ENCODE results near the gene IGFBP4.

IGFBP4 gene

DNA sequence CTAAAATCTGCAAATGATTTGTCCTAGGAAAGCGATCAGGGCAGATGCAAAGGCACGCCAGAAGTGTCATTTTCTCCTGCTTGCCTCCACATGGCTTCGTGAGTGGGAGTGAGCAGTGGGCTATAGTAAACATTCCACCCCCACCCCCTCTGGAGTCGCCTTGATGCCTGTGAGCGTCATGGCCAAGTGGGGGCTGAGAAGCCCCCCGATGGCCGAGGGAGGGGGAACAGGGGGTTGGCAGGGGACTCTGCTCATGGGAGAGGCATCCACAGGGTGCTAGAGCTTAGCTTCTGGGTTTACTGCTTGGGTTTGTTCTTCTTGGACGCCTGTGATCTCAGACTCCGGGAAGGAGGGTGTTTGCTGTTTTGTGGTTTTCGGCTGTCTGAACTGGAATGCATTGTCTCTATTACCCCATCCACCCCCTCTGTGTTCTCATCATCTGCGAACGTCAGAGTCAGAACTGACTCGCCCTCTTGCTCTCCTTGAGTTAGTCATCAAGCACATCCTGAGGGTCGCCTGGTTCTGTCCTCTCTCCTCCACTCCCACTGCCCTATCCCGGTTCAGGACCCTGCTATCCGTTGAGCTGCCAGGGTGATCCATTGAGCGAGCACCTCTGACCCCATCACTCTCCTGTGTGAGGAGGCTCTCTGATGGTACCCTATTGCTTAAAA, 42.7 kb downstream of the IGFBP4 start:
- in situ Hi-C loops (cut with HindIII; ENCODE audit: low sequenced_read_pairs) = no loop called here

DNA sequence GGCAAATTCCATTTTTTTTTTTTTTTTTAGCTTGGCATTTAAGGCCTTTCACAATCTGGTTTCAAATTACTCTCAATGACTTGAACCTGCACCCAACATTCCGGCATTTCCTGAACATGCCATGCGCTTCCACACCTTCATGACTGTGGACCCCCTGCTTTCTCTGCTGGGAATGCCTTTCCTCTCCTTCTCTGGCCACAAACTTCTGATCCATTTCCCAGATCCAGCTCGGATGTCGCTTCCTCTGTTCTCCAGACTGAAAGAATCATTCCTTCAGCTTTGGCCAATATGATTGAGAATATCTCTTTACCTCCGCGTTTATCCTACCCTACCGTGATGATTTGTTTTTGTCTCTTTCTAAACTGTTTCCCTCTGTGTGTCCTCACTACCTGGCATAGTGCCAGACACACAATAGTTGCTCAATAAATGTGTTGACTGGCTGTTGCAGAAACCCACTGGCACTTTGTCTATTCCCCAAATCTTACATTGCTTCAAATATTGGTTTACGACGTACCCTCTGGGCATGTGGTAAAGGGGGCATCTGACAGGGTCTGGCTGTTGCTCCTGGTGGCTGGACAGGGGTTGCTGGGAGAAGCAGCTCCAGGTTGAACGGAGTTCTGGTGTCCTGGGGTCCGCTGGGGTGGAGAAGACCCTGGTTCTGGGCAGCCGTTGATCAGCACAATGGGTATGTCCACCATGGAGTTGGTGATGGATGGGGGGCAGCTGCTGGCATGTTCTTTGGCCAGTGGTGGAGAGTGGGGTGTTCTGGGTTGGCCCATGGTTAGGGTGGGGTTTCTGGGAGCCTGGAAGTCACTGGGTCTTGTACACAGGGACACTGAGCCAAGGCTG, 43.5 kb downstream of the IGFBP4 start:
- in situ Hi-C loops (cut with HindIII; ENCODE audit: low sequenced_read_pairs) = no loop called here

DNA sequence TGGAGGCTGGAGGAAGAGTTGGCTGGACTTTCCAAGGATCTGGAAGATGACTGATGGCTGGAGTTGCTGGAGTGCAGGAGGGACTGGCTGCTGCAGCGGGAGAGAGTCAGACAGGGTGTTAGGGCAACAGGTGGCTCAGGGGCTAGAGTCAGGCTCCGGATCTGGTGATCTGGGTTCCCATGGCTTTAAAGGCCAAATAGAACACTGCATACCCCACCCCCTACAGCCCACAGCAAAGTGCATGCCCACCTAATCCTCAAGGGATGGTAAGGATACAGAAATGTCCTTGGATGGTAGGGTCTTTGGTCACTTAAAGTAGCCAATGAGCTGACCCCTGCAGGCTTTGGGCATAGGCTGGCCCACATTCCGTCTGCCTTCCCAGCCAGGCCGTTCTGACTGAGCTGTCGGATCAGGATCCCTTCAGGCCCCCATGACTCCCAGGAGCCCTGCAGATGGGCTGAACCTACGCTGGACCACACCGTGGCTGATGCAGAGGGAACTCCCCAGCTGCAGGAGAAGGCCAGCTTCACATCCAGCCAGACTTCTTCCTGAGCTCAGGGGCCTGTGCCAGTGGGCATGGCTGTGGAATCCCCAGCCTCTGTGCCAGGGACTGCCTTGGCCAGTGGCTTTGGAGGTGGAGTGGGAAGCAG, 44.2 kb downstream of the IGFBP4 start:
- in situ Hi-C loops (cut with HindIII; ENCODE audit: low sequenced_read_pairs) = no loop called here

DNA sequence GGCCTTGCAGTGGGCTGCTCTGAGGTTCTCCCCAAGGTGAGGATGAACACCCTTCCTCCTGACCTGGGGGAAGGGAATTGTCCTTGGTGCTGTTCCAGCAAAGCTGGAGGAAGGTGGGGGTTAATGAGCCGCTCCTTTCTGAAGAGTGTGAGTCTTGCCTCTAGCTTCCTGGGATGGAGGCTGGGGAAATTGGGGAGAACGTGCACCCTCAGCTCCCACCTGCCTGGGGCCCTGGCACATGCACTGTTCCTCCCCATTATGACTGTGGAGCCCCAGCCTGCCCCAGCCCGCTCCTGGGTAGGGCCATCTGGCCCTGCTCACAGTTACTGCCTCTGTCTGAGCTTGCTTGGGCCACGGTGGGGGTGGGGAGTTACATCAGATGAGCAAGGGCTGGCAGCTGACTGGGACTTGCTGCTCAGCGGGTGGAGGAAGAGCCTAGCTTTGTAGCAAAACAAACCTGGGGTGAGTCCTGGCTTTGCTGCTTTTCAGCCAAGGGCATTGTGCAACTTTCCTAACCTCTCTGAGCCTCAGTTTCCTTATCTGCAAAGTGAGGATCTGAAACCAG, 47.1 kb downstream of the IGFBP4 start:
- in situ Hi-C loops (cut with HindIII; ENCODE audit: low sequenced_read_pairs) = no loop called here

DNA sequence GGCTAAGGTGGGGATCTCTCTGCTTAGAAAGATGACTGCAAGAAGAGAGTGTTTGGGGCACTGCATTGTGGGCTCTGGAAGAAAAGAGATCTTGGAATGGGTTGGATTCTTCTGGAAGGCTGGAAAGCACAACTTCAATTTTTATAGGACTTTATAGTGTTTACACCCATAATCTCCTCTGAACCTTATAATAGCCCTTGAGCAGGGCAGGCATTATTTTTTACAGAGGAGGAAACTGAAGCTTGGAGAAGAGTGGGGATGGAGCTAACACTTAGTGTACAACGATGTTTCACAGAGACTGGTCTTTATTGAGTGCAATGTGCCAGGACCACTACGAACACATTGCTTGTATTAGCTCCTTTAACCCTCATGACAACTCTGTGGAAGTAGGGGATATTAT, 47.7 kb downstream of the IGFBP4 start:
- in situ Hi-C loops (cut with HindIII; ENCODE audit: low sequenced_read_pairs) = no loop called here

DNA sequence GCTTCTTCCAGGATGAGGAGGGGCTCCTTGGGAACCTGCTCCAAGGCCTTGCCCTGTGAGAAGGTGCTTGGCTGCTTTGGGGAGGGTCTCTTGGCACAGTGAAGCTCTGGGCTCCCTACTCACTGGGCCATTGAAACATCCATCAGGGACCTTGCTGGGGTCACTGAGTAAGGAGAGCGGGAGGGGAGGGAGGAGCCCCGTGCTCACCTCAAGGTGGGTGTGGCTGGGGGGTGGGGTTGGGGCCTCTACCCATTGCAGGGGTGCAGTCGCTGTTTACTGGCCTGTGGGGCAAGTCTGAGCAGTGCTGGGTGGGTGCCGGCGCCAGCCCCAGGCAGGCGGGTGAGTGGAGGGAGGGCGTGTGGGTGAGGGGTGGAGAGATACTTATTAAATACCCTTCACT, 48.2 kb downstream of the IGFBP4 start:
- in situ Hi-C loops (cut with HindIII; ENCODE audit: low sequenced_read_pairs) = no loop called here

DNA sequence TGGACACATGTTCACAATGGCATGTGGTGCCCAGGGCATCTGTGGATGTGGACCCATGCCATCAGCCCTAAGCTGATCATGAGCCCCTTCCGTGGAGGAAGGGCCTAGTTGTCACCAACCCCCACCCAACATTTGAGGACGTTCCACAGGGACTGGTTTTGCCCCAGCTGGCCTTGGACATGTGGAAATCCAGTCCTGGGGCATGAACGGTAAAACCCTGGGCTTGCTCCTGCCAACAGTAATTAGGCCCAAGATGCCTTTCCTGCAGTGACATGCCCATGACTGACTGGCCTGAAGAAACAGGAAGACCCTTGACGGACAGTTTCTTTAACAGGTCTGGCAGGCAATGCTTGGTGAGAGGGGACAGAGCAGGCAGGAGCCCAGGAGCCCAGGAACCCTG, 50.4 kb downstream of the IGFBP4 start:
- in situ Hi-C loops (cut with HindIII; ENCODE audit: low sequenced_read_pairs) = no loop called here

DNA sequence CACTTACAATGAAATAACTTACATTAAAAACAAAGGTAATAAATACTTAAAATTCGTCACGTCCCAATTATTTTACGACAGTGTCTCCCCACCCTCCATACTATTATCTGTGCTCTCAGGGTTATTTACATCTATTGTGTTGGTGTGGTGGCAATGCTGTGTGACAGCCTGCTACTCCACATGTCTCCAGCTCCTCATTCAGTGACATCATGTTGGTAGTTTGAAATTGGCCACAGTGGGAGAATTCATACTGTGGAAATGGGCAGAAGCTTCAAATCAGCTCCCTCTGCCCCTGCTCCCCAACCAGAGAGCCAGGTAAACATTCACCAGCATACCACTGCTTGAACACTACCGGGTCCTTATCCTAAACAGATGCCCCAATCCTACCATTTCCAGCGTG, 51.9 kb downstream of the IGFBP4 start:
- in situ Hi-C loops (cut with HindIII; ENCODE audit: low sequenced_read_pairs) = no loop called here

DNA sequence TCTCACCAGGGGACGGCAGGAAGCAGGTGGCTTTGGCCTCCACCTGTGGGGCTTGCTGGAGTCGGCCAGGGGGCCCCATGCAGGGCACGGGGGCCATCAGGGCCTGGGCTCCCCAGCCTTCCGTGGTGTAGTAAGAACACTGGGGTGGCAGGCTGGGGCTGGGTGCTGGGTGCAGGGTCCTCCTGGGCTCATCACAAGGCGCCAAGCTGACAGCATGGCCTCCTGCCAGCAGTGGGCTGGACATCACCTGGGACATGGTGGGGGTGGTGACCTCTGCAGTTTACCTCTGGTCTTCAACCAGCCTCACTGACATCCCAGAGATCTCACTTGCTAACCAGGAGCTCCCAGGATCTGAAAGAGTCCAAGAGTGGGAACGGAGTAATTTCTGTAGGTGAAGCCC, 52.9 kb downstream of the IGFBP4 start:
- in situ Hi-C loops (cut with HindIII; ENCODE audit: low sequenced_read_pairs) = no loop called here

DNA sequence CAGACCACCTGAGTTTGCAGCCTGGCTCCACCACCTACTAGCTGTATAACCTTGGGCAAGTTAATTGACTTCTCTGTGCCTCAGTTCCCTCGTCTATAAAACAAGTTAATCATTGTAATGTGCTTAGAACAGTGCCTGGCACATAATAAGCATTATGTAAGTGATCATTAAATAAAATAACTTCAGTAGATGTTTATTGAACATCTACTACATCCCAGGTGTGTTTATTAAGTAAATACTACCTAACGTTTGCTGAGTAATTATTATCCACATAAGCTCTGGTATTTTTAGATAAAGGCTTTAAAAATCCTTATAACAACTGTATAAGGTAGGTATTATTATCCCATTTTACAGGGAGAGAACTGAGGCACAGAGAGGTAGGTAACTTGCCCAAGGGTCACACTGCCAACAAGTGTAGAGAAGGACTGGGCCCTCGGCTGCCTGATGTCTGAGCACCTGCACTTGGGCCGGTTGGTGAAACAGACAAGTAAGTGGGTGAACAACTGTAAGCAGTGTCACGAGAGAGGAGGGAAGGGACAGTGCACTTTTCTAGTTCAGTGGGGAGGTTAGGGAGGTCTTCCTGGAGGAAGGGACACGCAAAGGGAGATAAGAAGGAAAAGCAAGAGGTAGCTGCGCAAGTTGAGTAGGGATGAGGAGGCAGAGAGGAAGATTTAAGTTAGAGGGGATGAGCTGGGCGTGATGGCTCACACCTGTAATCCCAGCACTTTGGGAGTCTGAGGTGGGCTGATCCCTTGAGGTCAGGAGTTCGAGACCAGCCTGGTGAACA, 53.6 kb downstream of the IGFBP4 start:
- in situ Hi-C loops (cut with HindIII; ENCODE audit: low sequenced_read_pairs) = no loop called here

DNA sequence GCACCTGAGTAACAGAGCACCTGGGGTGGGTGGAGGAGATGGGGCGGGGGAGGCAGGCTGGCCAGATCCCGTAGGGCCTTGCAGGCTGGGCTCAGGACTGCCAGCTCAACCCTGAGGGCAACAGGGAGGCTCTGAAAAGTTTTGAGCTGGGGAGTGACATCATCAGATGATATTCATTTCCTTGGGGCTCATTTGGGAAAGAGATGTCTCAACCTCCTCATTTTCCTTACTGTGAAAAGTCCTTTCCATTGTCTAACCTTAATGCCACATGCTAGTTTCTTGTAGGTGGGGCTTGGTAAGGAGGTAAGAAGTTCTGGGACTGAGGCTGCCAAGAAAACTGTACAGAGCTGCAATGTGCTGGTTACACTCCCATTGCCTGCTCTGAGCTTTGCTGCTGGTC, 54.4 kb downstream of the IGFBP4 start:
- in situ Hi-C loops (cut with HindIII; ENCODE audit: low sequenced_read_pairs) = no loop called here

DNA sequence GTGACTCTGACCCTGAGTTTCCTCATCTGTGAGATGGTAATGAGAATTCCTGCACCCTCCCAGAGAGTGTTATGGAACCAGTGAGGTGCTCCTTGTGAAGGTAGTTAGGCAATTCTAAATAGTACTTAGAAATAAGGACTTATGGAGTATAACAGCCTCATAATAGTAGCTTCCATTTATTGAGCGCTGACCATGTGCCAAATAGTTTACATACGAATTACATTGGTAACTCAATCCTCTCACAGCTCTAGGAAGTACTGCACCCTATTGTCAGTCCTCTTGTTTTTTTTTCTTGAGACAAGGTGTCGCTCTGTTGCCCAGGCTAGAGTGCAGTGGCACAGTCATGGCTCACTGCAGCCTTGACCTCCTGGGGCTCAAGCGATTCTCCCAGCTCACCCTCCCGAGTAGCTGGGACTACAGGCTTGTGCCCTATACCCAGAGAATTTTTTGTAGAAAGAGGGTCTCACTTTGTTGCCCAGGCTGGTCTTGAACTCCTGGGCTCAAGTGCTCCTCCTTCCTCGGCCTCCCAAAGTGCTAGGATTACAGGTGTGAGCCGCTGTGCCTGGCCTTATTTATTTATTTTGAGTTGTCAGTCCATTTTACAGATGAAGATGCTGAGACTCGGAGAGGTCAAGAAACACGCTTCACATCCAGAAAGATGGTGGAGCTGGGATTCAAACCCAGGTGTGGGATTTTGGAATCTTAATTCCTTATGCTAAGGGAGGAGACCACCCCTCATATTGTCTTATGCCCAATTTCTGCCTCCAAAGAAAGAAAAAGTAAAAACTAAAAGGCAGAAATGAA, 55.2 kb downstream of the IGFBP4 start:
- in situ Hi-C loops (cut with HindIII; ENCODE audit: low sequenced_read_pairs) = no loop called here

DNA sequence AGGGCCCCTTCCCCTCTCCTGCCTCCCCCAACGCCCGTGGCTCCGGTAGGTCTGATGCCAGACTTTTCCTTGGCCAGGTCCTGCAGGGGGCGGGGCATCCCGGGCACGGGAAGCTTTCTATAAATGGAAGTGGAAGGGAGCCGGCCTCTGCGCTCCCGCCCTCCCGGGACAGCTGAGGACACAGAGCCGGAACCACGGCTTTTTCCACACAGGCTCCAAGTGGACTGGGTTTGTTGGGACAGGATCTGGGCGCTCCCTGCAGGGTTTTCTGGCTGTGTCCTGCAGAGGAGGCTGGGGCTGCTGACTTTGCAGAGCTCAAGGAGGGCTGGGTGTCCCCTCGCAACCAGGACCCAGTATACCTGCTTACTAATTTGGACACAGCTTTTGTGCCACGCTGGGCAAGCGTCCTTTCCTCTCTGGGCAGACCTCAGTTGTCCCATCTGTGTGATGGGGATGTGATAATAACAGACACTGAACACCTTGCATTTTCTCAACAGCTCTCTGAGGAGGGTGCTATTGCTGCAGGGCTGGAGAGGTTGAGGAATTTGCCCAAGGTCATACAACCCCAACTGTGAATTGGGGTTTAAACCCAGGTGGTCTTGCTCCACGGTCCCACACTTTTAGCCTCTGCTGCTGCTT, 56.4 kb downstream of the IGFBP4 start:
- in situ Hi-C loops (cut with HindIII; ENCODE audit: low sequenced_read_pairs) = no loop called here

DNA sequence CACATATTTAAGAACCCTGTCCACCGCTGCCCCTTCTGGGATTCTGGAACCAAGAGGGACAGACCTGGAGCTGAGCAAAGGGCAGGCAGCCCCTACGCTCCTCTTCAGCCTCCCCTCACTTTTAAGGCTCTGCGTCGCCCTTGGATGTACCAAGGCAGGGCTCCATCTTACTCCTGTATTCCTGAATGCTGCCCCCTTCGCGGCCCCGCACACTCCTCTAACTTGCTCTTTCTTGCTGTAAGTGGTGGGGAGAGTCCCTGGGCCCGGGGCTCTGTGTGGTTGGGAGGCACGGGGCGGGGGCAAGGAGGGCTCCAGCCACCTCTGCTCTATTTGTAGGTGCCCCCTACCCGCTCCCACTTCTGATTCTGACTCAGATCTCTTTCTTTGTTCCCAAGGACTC, 56.9 kb downstream of the IGFBP4 start:
- in situ Hi-C loops (cut with HindIII; ENCODE audit: low sequenced_read_pairs) = no loop called here

DNA sequence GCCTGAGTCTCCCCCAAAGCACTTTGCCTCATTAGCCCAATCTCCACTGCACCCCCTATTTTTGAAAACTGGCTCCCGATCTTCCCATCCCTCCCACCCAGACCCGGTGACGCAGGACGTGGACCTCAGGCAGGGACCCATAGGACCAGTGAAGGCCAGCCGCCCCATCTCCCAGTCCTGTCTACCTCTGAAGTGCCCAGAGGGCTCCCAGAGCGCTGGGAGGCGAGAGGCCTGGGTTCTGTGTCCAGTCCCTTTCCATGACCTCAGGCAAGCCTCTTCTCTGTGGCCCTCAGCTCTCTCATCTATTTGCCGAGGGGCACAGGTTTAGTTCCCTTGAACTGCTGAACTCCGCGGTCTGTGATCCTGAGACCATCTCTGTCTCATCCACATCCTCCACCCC, 57.5 kb downstream of the IGFBP4 start:
- in situ Hi-C loops (cut with HindIII; ENCODE audit: low sequenced_read_pairs) = no loop called here

DNA sequence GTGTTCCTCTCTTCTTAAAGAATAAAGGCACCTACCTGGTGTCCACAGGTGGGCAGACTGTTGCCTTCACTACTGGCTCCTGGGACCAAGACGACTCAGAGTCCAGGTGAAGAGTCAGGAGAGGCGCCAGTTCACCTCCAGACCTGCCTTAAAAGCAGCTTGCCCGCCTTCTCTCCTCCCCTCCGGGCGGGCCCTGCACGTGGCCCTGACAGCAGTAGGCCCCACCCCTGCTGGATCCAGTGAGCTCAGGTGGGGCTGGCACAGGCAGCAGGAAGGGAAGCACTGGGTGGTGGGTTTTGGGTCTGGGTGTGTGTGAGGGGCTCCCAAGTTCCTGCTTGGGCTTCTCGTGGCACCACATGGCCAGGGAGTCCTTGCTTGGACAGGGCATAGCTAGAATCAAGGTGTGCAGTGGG, 58.3 kb downstream of the IGFBP4 start, which contains the start of gene TNS4:
Gene TNS4 (minus strand): TSS at position 125 of the 413 bp plus-strand sequence. CDS start 5,198 bp downstream, outside the sequence.
- in situ Hi-C loops (cut with HindIII; ENCODE audit: low sequenced_read_pairs) = no loop called here

DNA sequence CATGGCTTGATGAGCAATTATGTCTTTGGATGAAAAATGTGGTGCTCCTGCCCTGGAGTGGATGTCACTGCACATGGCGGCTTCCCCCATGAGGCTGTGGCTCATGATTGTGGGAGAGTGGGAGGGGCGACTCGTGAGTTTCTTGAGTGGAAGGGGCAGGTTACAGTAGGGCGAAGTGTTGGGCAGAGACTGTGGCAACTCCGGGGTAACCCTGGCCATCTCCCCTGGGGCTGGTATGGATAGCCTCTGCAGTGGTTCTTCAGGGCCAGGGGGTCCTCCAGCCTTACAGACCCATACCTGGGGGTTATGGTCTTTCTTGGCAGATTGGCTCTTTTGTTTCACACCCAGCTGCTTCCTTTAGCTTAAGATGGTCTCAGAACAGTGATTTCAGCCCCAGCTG, 59.5 kb downstream of the IGFBP4 start:
- in situ Hi-C loops (cut with HindIII; ENCODE audit: low sequenced_read_pairs) = no loop called here

DNA sequence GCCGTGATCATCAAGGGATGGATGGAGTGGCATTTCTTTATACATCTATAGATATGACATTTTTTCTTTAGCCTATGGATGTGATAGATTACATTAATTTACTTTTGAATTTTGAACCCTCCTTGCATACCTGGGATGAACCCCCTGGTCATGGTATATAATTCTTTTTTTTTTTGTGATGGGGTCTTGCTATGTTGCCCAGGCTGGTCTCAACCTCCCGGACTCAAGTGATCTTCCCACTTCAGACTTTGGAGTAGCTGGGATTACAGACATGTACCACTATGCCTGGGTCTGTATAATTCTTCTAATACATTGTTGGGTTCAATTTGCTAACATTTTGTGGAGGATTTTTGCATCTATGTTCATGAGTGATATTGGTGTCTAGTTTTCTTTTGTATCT, 59.9 kb downstream of the IGFBP4 start:
- in situ Hi-C loops (cut with HindIII; ENCODE audit: low sequenced_read_pairs) = no loop called here

DNA sequence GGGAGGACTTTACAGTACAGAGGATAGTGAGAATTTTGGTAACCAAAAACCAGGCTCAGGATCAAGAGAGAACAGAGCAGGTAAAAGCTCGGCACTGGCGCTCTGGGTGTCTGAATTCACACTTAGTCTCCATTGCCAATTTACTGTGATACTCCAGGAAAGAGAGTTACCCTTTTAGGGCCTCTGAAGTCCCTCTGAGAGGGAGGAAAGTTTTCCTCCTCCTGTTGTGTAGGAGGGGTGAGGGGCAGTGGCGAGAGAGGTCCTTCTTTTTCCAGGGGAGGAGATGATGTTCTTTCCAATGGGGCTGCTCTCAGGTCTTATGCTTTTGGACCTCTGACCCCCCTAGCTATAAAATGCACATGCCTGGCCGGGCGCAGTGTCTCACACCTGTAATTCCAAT, 63.5 kb downstream of the IGFBP4 start:
- in situ Hi-C loops (cut with HindIII; ENCODE audit: low sequenced_read_pairs) = no loop called here

All from endothelial cell of hepatic sinusoid (primary cell).